HG03064 (cell line): ENCODE results near the gene MUC2.

ENCODE experiments used
- ATAC-seq: cut with Tn5 transposase; IDR thresholded peaks from one replicate; pipeline ENCODE4 v1.9.1; 2021; ENCODE audit warnings: low read depth; ENCODE audit not compliant: unreplicated experiment

Gene MUC2

GRCh38 chr11:1116666-1117390, 42.2 kb downstream of the MUC2 start:
- ATAC-seq = no peak

DNA sequence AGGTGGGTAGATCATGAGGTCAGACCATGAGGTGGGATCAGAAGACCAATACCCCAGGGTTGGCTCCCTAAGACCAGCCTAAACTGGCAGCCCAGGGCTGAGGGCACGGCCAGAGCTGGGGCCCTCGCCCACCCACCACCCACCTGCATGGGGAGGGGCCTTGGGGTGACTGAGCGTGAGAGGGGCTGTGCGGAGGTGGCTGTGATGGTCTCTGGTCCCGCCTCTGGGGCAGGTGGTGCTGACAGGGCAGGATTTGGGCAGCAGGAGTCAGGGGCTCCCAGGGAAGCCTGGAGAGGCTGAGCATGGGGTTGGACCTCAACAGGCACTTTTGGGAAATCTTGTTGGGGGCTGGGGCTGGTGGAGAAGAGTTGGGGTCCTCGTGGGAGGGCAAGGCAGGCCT, 43.3 kb downstream of the MUC2 start:
- no peak for ATAC-seq

DNA sequence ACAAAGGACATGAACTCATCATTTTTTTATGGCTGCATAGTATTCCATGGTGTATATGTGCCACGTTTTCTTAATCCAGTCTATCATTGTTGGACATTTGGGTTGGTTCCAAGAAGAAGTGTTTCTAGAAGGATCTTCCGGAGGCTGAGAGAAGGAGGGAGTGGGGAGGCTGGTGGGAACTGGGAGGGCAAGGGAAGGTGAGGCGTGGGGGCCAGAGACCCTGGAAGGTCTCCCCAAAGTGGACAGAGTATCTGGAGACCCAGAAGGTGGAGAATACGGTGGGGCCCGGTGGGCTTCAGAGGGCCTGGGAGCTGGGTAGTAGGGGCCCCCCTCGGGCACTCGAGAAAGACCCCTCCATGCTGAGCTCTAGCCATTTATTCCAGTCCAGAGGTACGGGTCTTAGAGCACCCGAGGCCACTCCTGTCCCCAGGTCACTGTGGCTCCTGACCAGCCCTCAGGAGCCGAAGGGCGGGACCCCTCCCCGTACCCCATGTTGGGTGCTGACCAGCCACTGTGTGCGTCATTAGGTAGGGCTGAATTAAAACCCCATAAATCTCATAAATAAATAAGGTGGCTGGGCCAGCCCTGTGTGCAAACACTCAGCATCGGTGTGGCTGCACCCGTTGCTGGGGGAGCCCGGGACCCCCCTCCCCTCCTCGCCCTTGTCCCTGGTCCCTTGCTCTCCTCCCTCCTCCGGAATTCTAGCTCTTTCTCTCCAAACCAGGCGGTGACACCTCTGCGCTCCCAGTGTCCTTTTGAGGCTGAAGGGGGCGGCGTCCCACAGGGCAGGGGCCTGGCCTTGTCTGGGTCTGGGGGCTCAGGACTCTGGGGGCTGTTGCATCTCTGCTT, 44.3 kb downstream of the MUC2 start:
- ATAC-seq = no peak

DNA sequence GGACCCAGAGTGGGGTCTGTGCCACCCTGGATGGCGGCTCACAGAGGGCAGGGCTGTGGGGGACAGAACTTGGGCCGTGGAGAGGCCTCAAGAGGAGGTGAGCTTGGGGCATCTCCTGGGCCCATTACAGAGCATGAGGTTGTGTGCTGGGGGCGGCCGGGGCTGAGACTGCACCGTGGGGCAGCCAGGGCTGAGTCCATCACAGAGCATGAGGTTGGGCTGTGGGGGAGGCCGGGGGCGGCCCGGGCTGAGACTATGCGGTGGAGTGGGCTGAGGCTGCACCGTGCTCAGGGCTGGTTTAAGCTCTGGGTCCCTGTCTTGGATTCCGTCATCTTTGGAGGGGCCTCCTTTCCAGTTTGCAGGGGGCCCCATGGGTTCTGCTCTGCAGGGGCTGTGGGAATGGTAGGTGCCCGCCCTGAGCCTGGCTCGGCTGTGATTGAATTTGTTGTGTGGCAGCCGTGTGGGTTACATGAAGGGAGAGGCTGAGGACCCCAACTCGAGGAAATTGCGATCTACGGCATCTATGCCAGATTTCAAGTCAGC, 45.0 kb downstream of the MUC2 start:
- ATAC-seq = no peak

DNA sequence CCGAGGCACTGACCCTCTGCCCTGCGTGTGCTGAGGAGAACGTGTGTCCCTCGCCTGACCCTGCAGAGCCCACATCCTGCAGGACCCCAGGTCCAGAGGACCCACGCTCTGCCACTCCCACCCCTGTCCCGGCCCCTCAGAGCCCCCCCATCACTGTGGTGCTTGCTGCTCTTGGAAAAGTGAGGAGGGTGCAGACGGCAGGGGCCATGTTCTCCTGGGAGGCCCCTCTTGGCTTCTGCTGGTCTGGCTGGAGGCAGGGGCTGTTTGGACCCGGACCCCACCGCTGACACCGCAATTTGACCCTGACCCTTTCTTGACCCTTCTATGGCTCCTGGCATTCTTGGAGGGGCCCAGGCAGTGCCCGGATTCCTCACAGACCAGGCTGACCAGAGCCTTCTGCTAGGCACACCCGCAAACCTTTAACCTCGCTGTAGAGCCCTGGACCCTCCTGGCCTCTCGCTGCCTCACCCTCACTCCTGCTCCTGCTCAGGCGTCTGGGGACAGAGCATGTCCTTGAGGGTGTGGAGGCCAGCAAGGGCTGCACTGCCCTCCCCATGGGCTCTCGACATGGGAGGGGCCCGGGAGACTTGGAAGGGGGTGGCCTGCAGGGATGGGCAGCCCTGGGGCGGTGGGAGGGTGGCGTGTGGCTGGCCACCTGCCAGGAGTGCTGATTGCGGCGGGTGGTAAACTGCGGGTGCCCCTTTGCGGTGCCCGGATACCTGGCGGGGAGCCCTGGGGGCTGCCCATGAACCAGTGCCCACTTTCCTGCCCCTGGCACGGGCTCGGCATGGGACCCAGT, 46.1 kb downstream of the MUC2 start:
- ATAC-seq = no peak

DNA sequence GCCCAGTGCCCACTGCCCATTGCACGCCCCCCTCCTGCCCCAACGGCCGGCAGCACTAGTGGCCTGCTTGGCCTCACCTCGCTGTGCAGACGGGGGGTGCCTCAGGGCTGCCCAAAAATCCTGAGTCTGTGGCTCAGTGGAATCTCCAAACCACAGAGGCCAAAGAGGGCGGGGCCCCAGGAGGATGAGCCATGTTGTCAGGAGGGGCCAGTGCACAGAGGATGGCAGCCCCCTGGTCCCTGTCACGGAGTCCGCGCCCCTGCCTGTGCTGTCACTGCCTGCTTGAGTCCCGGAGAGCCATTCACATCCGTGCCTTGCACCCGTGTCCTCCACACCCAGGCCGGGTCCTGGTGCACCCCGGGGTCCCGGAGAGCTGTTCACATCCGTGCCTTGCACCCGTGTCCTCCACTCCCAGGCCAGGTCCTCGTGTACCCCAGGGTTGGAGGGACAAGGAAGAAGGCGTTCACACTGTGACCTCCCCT, 46.7 kb downstream of the MUC2 start:
- no peak for ATAC-seq

DNA sequence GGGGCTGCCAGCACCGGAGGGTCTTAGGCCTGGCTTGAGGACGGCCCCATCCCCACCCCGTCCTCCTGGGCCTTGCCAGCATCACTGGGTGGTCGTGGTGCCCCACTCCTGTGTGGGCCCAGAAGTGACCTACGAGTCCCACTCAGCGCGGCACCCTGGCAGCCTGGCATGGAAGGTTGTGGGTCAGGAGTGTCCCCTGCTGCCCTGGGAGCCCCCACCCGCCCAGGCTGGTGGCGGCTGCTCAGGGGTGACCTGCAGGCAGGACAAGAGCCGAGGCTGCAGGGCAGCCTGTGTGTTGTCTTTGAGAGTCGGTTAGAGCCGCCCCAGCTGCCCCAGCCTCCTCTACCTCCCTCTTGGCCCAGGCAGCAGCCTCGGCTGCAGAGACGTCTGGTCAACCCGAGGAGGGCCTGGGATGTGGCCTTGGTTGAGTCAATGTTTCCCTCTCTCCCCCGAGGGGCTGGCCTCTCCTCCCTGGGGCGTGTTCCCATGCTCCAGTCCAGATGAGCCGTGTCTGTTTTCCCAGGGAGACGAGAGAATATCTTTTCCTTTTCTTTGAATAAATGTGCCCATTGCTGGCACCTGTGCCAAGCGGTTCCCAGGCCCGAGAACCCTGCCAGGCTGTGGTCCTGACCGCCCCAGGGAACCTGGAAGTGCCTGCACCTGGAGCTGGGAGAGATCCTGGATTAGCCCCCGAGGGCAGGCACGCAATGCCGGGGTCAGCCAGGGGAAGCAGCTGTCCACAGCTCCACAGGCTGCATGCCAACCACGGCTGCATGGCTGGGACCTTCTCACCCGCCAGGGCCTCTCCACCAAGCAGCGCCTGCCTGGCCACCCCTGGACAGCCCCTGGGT, 47.4 kb downstream of the MUC2 start:
- no peak for ATAC-seq

DNA sequence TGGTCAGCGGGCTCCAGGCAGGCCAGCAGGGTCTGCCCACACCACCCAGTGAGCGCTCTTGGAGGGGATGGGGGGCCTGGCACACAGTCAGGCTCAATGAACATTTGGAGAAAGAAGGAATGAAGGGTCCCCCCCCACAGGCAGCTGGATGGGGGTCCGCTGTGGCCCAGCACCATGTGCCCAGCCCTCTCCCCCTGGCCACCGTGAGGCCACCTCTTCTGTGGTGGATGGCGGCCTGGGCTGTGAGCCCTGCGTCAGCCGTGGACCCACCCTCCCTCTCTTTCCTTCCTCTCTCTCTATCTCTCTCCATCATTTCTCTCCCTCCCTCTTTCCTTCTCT, 48.0 kb downstream of the MUC2 start:
- ATAC-seq = no peak

DNA sequence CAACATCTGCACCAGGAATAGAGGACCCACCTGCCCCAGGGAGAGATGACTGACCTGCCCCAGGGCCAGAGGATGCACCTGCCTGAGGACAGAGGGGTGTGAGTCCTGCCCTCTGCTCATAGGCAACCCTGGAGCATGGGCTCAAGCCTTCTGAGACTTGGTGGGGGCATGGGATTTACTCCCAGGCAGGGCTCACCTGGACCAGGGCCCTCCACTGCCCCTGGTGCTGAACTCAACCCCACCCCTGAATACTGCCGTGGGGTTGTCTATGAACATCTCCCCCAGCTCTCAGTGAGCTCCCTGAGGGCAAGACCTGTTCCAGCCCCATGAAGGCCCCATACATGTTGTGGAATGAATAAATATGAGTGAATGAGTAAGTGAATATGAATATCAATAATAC, 49.3 kb downstream of the MUC2 start:
- no peak for ATAC-seq
